GM23248 (cell line): Measurements from ENCODE around the gene CD274.

Source experiments
- EZH2 ChIP-seq: fragments of 200-600 bp; sonication (generic); IDR thresholded peaks from 2 replicates; pipeline ENCODE4 v1.6.1; 2018; ENCODE audit warnings: antibody characterized with exemption, mild to moderate bottlenecking; ENCODE audit not compliant: insufficient read depth, poor library complexity, severe bottlenecking
- EZH2phosphoT487 ChIP-seq: fragments of 200-600 bp; sonication (generic); IDR thresholded peaks from 2 replicates; pipeline ENCODE4 v1.6.1; 2018; ENCODE audit warnings: antibody characterized with exemption, moderate library complexity, mild to moderate bottlenecking, low read depth; ENCODE audit not compliant: insufficient read depth

- no peak for TF ChIP-seq EZH2
- TF ChIP-seq EZH2phosphoT487, result no peak
These were observed 42.8 kb downstream of the CD274 start for GRCh38 chr9:5492965-5493678.
